Stimulated activated CD4-positive, alpha-beta T cell treated with anti-CD3 and anti-CD28 coated beads, Interleukin-2, amount 100 ng/mL, for 4 hours (primary cell): ENCODE results near the gene RNASE9.
"Not testable (repeated sequence)": the region's sequence is repeated elsewhere in the genome, so short reads cannot be mapped to it uniquely, and the experiment has no call there.

Experiments
- DNase-seq: peaks from one replicate; pipeline ENCODE4 v3.0.0-alpha.2; 2020; ENCODE audit warnings: low read depth

RNASE9 gene

DNA sequence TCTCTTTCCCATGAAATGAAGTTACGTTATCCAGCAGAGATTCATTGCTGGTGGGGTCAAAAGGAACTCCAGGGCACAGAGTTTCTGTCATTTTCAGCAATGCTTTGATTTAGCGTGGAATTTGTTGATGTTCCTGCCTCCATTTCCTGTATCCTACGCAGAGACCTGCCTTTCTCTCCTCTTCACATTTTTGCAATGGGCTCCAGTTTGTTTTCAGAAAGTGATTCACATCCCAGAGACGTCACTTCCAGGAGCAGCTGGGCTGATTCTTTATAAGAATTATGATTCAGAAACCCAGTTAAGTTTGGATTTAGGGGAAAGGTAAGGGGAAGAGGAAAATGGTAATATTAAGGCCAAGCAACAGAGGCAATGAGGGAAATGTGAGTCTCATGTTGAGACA, 43.9 kb downstream of the RNASE9 start:
- DNase-seq: no peak

DNA sequence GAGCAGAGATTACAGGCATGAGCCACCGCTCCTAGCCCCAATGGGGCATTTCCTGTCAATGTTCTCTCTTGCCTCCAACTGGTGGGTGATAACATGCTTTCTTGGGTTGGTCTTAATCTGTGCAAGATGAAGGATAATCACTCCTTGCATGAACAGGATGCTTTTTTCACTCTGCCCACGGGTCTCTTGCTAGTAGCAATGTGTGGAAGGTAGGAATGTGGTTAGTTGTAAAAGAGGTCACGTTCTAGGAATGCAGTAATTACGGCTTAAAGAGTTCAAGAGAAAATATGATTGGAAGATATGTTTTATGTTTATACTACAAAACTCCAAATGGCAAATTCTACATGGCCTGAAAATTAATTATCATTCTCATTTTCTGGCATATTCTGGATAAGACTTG, 45.0 kb downstream of the RNASE9 start:
- DNase-seq: no peak

DNA sequence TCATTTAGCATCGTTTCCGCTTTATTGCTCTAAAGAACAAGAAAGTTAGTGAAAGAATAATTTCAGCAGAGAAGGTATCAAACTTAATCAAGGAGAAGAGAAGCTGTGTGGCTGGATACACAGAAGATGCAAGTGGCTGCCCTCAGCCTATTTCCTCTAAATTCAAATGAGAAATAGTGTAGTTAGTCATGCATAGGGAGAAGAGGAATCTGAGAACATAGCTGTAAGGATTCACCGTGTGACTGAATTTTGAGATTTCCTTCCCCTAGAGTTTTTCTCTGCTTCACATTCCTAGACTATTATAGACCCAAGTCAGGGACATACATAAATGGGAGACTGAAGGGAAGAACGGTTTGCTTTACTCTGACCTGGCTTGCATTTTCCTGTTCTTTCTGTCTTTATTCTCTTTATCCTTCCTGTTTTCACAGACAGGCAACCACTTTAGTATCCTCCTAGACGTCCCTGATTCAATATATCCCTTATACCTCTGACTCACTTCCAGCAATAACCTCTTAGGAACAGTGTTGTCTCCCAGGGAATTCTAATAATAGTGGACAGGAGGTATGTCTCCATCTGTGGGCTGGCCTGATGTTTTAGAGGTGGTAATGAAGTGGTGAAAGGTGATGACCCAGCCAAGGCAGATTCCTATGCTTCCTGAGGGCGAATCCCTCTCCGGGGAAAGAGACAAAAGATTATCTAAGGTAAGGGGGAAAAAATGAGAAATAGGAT, 48.5 kb downstream of the RNASE9 start:
- DNase-seq: no peak

DNA sequence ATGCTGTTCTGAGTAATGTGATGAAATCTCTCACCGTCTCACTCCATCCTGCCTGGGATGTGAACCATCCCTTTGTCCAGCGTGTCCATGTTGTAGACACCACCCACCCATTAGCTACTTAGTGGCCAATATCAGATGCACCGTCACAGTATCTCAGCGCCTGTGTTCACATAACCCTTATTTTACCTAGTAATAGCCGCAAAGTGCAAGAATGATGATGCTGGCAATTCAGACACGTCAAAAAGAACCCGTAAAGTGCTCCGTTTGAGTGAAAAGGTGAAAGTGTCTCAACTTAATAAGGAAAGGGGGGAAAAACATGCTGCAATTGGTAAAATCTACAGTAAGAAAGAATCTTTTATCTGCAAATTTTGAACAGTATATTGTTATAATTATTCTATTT, 52.5 kb downstream of the RNASE9 start:
- DNase-seq: no peak

DNA sequence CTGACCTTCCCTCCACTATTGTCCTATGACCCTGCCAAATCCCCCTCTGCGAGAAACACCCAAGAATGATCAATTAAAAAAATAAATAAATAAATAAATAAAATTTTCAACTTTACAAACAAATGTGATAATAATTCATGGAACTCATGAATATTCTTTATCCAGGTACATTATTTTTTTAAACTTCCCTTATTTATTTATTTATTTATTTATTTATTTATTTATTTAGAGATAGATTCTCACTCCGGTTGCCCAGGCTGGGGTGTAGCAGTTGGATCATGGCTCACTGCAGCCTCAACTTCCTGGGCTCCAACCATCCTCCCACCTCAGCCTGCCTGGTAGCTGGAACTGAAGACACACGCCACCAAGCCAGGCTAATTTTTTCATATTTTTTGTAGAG, 53.3 kb downstream of the RNASE9 start:
- not testable (repeated sequence) for DNase-seq

DNA sequence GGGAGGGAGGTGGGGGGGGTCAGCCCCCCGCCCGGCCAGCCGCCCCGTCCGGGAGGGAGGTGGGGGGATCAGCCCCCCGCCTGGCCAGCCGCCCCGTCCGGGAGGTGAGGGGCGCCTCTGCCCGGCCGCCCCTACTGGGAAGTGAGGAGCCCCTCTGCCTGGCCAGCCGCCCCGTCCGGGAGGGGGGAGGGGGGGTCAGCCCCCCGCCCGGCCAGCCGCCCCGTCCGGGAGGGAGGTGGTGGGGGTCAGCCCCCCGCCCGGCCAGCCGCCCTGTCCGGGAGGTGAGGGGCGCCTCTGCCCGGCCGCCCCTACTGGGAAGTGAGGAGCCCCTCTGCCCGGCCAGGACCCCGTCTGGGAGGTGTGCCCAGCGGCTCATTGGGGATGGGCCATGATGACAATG, 54.1 kb downstream of the RNASE9 start:
- not testable (repeated sequence) for DNase-seq

DNA sequence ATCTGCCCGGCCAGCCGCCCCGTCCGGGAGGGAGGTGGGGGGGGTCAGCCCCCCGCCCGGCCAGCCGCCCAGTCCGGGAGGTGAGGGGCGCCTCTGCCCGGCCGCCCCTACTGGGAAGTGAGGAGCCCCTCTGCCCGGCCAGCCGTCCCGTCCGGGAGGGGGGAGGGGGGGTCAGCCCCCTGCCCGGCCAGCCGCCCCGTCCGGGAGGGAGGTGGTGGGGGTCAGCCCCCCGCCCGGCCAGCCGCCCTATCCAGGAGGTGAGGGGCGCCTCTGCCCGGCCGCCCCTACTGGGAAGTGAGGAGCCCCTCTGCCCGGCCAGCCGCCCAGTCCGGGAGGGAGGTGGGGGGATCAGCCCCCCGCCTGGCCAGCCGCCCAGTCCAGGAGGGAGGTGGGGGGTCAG, 54.6 kb downstream of the RNASE9 start:
- DNase-seq: not testable (repeated sequence)
